Activated CD4-positive, alpha-beta memory T cell treated with anti-CD3 and anti-CD28 coated beads, Interleukin-2, amount 10 ng/mL, durations not matched to agents 7 days and 5 days (primary cell): ENCODE measurements around the gene INCA1. TPM values are rescaled to one million over a fixed set of nuclear protein-coding genes. Genes with fewer than 3 reads are reported as not detected.

Experiments
- CTCF ChIA-PET: fragments of 350-600 bp; sonication (Branson Sonifier 250); formaldehyde crosslinking; loops from one replicate; lab custom pipeline; 2021; ENCODE audit warnings: antibody characterized with exemption, inconsistent platforms; lab: Charles Lee
- POLR2A ChIA-PET: fragments of 350-600 bp; sonication (Branson Sonifier 250); formaldehyde crosslinking; loops from one replicate; lab custom pipeline; 2021; ENCODE audit warnings: antibody characterized with exemption; lab: Charles Lee
- DNase-seq: peaks from one replicate; pipeline ENCODE4 v3.0.0-alpha.2; 2020
- H3K27ac Mint-ChIP-seq: one replicate; pipeline ENCODE4 v1.8.0; 2021; ENCODE audit warnings: mild to moderate bottlenecking, mixed read lengths
- H3K27me3 Mint-ChIP-seq: one replicate; pipeline ENCODE4 v1.8.0; 2021; ENCODE audit warnings: mixed read lengths
- H3K36me3 Mint-ChIP-seq: one replicate; pipeline ENCODE4 v1.8.0; 2021; ENCODE audit warnings: low read depth, mixed read lengths
- H3K4me1 Mint-ChIP-seq: one replicate; pipeline ENCODE4 v1.8.0; 2021; ENCODE audit warnings: mixed read lengths
- H3K4me3 Mint-ChIP-seq: one replicate; pipeline ENCODE4 v1.8.0; 2021; ENCODE audit warnings: mild to moderate bottlenecking, mixed read lengths
- H3K9me3 Mint-ChIP-seq: one replicate; pipeline ENCODE4 v1.8.0; 2021; ENCODE audit warnings: mixed read lengths
- total RNA-seq, 2 experiments: library from RNA; stranded (reverse); gene quantifications; one replicate each; pipeline ENCODE4 v1.2.3, GENCODE V29; 2021

The INCA1 gene
- total RNA-seq, 2 experiments from 2014 or later, result 0.25 TPM; not detected in 1

DNA sequence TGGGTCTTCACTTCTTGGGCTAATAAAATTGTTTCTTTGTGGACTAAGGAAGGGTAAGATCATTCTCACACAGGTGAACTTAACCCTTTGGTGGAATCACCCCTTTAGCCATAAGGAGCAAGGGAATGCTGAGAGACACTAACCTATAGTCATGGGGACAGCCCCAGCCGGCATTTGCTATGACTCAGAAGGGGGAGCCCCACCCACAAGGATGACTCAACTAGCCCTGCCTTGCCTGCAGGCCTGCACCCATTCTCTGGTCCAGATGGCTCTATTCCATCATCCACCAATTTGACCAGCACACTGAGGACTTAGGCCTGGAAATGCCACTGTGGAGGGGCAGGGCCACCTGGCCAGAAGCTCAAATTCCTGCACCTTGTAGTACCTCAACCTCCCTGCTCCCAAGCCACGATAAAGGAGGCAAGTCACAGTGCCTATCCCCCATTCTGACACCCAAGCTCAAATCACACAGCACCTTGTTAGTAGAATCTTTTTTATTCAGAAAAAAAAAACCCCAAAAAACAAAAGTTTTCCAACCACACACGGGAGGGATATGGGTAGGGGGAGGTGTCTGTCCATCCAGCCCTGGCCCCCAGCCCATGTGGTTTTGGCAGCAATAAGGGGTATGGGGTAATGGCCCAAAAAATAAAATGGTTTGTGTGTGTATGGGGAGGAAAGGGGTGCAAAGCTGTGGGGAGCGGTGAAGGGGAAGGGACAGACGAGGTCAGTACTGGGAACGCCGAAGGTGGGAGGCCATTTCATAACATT lies 52.0 kb downstream of the INCA1 start:
- peak overlapping the region; percentile 96 for H3K4me3 Mint-ChIP-seq
- CTCF ChIA-PET, result interaction anchor here (0.6 to 1.2 kb wide), 2 partner anchors 22 to 71 kb away, joined by 3 read pairs; partner anchors contain the start of gene SPAG7
- POLR2A ChIA-PET, result interaction anchor here (0.9 to 20.7 kb wide), 9 partner anchors 8 to 579 kb away, joined by 3 to 711 read pairs (median 11); partner anchors contain the start of genes C17orf107, CAMTA2, ENO3 and INCA1
- peak; percentile 89 for DNase-seq
- H3K9me3 Mint-ChIP-seq, result no peaks in the 10 kb centered on the region
- H3K36me3 Mint-ChIP-seq, result peaks cover 78% of the 10 kb centered on the region
- H3K27ac Mint-ChIP-seq, result peak overlapping the region; percentile 100
- H3K27me3 Mint-ChIP-seq, result no peaks in the 10 kb centered on the region
- peaks cover 51% of the 10 kb centered on the region for H3K4me1 Mint-ChIP-seq

DNA sequence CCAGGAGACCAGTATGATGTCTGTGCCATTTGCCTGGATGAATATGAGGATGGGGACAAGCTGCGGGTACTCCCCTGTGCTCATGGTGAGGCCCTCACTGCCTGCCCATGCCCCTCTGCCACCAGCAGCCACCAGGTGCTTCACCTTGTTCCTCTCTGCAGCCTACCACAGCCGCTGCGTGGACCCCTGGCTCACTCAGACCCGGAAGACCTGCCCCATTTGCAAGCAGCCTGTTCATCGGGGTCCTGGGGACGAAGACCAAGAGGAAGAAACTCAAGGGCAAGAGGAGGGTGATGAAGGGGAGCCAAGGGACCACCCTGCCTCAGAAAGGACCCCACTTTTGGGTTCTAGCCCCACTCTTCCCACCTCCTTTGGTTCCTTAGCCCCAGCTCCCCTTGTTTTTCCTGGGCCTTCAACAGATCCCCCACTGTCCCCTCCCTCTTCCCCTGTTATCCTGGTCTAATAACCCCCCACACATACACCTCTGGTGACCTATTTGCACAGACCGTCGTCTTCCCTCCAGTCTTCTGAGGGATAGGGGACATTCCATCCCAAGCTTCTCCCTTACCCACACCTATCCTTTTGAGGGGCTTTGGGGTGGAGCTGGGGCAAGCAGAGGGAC lies 52.7 kb downstream of the INCA1 start:
- peak overlapping the region; percentile 96 for H3K4me3 Mint-ChIP-seq
- peak; percentile 45 for DNase-seq
- H3K9me3 Mint-ChIP-seq, result no peaks in the 10 kb centered on the region
- POLR2A ChIA-PET, result interaction anchor here (1.7 to 20.7 kb wide), 7 partner anchors 9 to 230 kb away, joined by 7 to 711 read pairs (median 43); partner anchors contain the start of genes C17orf107, CAMTA2, ENO3 and INCA1
- H3K27me3 Mint-ChIP-seq, result no peaks in the 10 kb centered on the region
- peaks cover 82% of the 10 kb centered on the region for H3K36me3 Mint-ChIP-seq
- H3K27ac Mint-ChIP-seq, result peak overlapping the region; percentile 100
- H3K4me1 Mint-ChIP-seq, result peaks cover 48% of the 10 kb centered on the region
- CTCF ChIA-PET, result interaction anchor here (1.2 kb wide), 1 partner anchor 23 kb away, joined by 3 read pairs; the partner anchor contains the start of gene SPAG7

DNA sequence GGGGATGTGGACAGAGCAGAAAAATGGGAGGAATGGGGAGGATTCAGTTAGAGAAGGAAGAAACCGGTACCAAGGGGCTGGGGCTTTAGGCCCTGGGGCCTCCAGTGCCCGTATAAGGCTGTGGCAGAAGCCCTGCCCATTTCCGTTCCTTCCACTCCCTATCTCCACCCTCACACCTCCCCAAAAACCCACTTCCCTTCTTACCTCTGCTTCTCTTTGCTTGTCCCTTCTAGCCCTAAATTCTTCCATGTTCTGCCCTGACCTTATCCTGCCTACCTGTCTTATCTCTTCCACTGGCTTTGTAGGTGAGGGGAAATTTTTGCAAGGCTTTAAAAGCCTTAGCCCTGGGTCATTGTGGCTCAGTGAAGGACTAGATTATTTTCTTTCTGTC lies 53.2 kb downstream of the INCA1 start:
- peak; percentile 78 for DNase-seq
- peak overlapping the region; percentile 100 for H3K27ac Mint-ChIP-seq
- no peaks in the 10 kb centered on the region for H3K27me3 Mint-ChIP-seq
- peaks cover 48% of the 10 kb centered on the region for H3K4me1 Mint-ChIP-seq
- H3K9me3 Mint-ChIP-seq, result no peaks in the 10 kb centered on the region
- ChIA-PET POLR2A (interaction anchor here (0.8 to 20.7 kb wide), 4 partner anchors 10 to 43 kb away, joined by 3 to 711 read pairs (median 176); partner anchors contain the start of genes CAMTA2, ENO3, PFN1 and SPAG7), CTCF (interaction anchor here (1.1 to 1.2 kb wide), 2 partner anchors 23 to 41 kb away, joined by 3 read pairs; partner anchors contain the start of genes CHRNE and SPAG7)
- peak overlapping the region; percentile 96 for H3K4me3 Mint-ChIP-seq
- H3K36me3 Mint-ChIP-seq, result peaks cover 85% of the 10 kb centered on the region

DNA sequence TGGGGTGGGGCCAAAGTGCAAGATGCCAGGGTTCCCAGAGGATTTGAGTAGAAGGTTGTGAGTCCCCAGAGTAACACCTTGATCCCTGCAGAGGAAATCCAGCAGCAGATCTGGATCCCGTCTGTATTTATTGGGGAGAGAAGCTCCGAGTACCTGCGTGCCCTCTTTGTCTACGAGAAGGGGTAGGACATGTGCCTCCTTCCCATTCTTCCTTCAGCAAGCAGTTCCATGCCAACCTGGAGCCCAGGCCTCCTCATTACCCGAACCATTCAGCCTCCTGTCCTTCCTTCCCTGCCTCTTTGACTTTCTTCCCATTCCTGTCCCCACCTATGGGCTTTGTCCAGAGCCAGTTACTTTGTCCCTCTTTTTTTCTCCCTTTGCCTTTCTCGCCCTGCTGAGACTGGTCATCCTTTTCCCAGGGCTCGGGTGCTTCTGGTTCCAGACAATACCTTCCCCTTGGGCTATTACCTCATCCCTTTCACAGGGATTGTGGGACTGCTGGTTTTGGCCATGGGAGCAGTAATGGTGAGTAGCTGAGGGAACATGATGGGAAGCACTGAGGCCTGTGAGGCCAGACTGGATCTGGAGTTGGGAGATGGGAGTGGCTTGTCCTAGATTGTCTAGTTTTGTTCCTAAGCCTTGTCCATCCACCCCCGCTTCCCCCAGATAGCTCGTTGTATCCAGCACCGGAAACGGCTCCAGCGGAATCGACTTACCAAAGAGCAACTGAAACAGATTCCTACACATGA lies 54.4 kb downstream of the INCA1 start:
- peaks cover 57% of the 10 kb centered on the region for H3K4me1 Mint-ChIP-seq
- H3K27me3 Mint-ChIP-seq, result no peaks in the 10 kb centered on the region
- H3K4me3 Mint-ChIP-seq, result peak overlapping the region; percentile 96
- ChIA-PET POLR2A (interaction anchor here (1.7 to 20.7 kb wide), 5 partner anchors 11 to 231 kb away, joined by 4 to 711 read pairs (median 122); partner anchors contain the start of genes CAMTA2, ENO3, INCA1 and KIF1C), CTCF (interaction anchor here (1.1 kb wide), 1 partner anchor 40 kb away, joined by 3 read pairs; the partner anchor contains the start of gene CHRNE)
- H3K27ac Mint-ChIP-seq, result peak overlapping the region; percentile 100
- peaks cover 90% of the 10 kb centered on the region for H3K36me3 Mint-ChIP-seq
- DNase-seq, result no peak
- H3K9me3 Mint-ChIP-seq, result no peaks in the 10 kb centered on the region

DNA sequence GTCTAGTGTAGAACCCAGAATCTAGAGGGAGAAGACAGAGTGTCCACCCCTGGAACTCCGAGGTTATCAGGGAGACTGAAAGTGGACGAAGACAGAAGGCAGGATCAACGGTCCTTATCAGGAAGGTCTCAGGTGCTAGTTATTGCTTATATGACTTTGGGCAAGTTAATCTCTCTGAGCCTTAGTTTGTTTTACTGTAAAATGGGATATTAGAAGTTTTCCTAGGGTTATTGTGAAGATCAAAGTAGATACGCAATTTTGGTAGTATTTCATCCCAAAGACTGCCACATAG lies 56.1 kb downstream of the INCA1 start:
- no peaks in the 10 kb centered on the region for H3K9me3 Mint-ChIP-seq
- CTCF ChIA-PET, result interaction anchor here (1.9 kb wide), 1 partner anchor 46 kb away, joined by 7 read pairs; the partner anchor contains the start of gene CAMTA2
- no peak for DNase-seq
- peak overlapping the region; percentile 100 for H3K27ac Mint-ChIP-seq
- H3K4me3 Mint-ChIP-seq, result peak overlapping the region; percentile 96
- POLR2A ChIA-PET, result interaction anchor here (1.9 to 20.7 kb wide), 5 partner anchors 12 to 230 kb away, joined by 4 to 711 read pairs (median 122); partner anchors contain the start of genes C17orf107, CAMTA2, ENO3 and PFN1
- no peaks in the 10 kb centered on the region for H3K27me3 Mint-ChIP-seq
- peaks cover 91% of the 10 kb centered on the region for H3K36me3 Mint-ChIP-seq
- peaks cover 61% of the 10 kb centered on the region for H3K4me1 Mint-ChIP-seq

DNA sequence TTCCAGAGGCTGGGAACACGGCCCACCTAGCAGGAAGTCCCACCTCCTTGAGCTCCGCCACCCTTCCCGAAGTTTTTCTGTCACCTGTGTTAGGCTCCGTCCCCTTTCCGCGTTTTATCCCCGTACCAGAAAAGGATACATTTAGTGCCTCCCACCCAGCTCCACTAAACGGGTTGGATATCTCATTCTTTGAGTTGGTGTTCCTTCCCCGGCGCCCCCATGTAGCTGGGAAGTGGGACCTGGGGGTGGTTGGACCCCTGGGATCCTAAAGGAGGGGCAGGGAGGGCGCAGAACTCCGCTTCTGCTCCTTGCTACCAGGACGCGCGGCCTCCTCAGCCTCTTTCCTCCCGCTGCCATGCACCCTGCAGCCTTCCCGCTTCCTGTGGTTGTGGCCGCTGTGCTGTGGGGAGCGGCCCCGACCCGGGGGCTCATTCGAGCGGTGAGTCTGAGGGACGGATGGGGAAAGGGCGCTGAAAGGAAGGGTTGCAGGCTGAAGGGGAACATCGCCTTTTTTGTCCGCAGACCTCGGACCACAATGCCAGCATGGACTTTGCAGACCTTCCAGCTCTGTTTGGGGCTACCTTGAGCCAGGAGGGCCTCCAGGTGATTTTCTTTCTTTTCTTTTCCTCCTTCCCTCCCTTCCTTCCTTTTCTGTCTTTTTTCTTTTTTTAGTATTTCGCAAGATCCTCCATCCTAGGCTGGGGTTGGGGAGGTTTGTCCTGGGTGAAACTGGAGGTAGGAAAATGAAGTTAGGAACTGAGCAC lies 56.6 kb downstream of the INCA1 start:
- H3K4me1 Mint-ChIP-seq, result peaks cover 65% of the 10 kb centered on the region
- H3K27ac Mint-ChIP-seq, result peak overlapping the region; percentile 100
- ChIA-PET CTCF (interaction anchor here (0.6 to 2.7 kb wide), 17 partner anchors 8 to 231 kb away, joined by 3 to 29 read pairs (median 4); partner anchors contain the start of genes ARRB2, C17orf107, CAMTA2 and CHRNE), POLR2A (interaction anchor here (0.9 to 20.7 kb wide), 19 partner anchors 9 to 798 kb away, joined by 3 to 711 read pairs (median 8); partner anchors contain the start of genes C17orf107, CAMTA2, CYB5D2 and ENO3)
- peaks cover 91% of the 10 kb centered on the region for H3K36me3 Mint-ChIP-seq
- H3K4me3 Mint-ChIP-seq, result peak overlapping the region; percentile 96
- H3K9me3 Mint-ChIP-seq, result no peaks in the 10 kb centered on the region
- DNase-seq, result peak; percentile 67
- H3K27me3 Mint-ChIP-seq, result no peaks in the 10 kb centered on the region

DNA sequence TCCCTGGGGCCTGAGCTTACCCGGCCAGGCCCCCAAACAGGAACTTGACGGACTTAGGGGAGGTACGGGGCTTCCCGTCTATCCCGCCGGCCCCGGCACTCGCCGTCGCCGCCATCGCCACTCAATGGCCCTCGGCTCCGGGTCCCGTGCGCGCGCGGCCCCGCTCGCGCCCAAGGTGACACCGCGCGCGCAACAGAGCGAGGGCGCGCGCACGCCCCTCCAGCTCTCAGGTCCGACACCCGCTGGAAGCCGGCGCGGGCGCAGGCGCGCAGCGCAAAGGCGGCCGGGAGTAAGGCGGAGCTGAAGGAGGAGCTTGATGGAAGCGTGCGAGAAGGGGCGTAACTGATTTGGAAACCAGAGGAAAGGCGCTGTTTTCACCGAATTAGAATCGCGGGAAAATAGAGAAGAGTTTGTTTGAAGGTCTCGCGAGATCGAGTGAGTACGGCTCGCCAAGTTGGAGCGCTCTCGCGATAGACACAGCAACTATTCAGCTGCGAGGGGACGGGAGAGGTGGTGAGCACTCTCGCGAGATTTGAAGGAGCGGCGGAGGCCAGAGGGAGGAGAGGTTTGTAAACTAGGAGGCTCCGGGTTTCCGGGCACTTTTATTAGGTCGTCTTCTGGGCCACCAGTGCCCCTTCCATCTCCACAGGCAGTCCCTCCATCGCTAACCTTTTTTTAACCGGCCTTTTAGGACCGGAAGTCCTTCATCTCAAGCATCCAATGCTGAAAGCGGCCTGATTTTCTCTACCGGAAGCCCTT lies 57.3 kb downstream of the INCA1 start, which contains the start of the genes RNF167 and SLC25A11:
RNF167 (plus strand) TSS at position 473 of the 759 bp plus-strand sequence. CDS start 642 bp downstream, outside the sequence.
SLC25A11 (minus strand) TSS at position 251 of the 759 bp plus-strand sequence; CDS start at position 115, 136 bp downstream.
- ChIA-PET CTCF (interaction anchor here (0.6 to 2.7 kb wide), 21 partner anchors 9 to 373 kb away, joined by 3 to 29 read pairs (median 4); partner anchors contain the start of genes ARRB2, C17orf107, CAMTA2 and CHRNE), POLR2A (interaction anchor here (0.8 to 20.7 kb wide), 25 partner anchors 9 to 797 kb away, joined by 3 to 711 read pairs (median 6); partner anchors contain the start of genes C17orf107, CAMTA2, CYB5D2 and ENO3)
- H3K36me3 Mint-ChIP-seq, result peaks cover 85% of the 10 kb centered on the region
- no peaks in the 10 kb centered on the region for H3K27me3 Mint-ChIP-seq
- H3K4me3 Mint-ChIP-seq, result peak within 1 kb of the TSS; percentile 96
- peak; percentile 98 for DNase-seq
- H3K4me1 Mint-ChIP-seq, result peaks cover 60% of the 10 kb centered on the region
- H3K9me3 Mint-ChIP-seq, result no peaks in the 10 kb centered on the region
- H3K27ac Mint-ChIP-seq, result peak within 1 kb of the TSS; percentile 100

DNA sequence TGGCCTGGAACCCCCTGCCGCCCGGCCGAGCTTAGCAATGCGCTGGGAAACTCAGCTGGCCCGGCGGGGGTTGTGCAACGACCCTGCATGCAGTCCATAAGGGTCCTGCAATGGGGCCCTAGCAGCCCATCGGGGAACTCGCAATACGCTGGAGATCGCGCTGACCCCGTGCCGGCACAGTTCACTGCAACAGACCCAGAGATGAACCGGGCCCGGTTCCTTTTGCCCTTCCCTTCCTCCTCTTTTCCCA lies 57.9 kb downstream of the INCA1 start:
- DNase-seq, result no peak
- Mint-ChIP-seq H3K9me3 (no peaks in the 10 kb centered on the region), H3K27me3 (no peaks in the 10 kb centered on the region), H3K4me3 (peak overlapping the region; percentile 96), H3K27ac (peak overlapping the region; percentile 100), H3K36me3 (peaks cover 83% of the 10 kb centered on the region), H3K4me1 (peaks cover 60% of the 10 kb centered on the region)
- POLR2A ChIA-PET, result interaction anchor here (0.8 to 20.7 kb wide), 23 partner anchors 8 to 796 kb away, joined by 3 to 711 read pairs (median 7); partner anchors contain the start of genes C17orf107, CAMTA2, CYB5D2 and ENO3
- CTCF ChIA-PET, result interaction anchor here (0.7 to 2.7 kb wide), 17 partner anchors 9 to 372 kb away, joined by 3 to 29 read pairs (median 5); partner anchors contain the start of genes ARRB2, C17orf107, PFN1 and SPAG7

DNA sequence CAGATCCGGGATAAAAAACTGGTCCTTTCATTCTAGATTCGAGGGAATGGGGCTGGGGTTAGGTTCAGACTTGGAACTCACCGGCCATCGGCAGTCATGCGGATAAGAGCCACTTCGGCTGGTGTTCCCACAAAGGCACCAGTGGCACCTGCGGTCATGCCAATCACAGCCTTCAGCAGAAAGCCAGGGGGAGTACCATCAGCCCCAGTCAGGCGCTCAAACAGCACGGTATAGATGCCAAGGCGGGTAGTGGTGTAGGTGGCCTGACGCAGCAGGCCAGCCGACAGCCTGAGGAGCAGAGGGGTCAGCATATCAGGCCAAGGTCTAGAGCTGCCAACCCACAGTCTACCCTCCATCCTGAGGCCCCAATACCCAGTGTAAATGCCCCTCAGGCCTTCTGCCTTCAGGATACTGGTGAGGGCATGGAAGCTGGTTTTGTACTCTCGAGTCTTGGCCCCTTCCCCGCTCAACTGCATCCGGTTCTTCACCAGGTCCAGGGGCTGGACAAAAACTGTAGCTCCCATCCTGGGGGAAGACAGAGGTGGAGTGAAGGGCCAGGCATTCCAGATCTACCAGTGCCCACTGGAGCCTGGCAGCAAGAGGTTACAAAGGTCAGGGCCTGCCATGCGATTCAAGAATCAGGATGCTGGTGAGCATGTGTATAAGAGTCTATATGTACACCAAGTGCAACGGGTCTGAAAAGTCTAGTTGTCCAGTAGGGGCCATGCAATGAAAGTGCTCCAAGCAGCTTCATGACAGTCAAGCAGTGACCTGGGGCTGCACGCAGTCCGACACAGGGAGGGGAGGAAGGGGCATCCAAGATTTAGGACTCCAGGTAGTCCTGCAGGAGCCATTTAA lies 58.4 kb downstream of the INCA1 start:
- H3K27me3 Mint-ChIP-seq, result no peaks in the 10 kb centered on the region
- DNase-seq, result no peak
- H3K9me3 Mint-ChIP-seq, result no peaks in the 10 kb centered on the region
- peak overlapping the region; percentile 100 for H3K27ac Mint-ChIP-seq
- H3K4me1 Mint-ChIP-seq, result peaks cover 60% of the 10 kb centered on the region
- POLR2A ChIA-PET, result interaction anchor here (0.8 to 20.7 kb wide), 16 partner anchors 8 to 796 kb away, joined by 3 to 711 read pairs (median 7); partner anchors contain the start of genes CYB5D2, ENO3, GP1BA and INCA1
- H3K36me3 Mint-ChIP-seq, result peaks cover 79% of the 10 kb centered on the region
- CTCF ChIA-PET, result interaction anchor here (0.7 to 2.7 kb wide), 9 partner anchors 10 to 372 kb away, joined by 4 to 29 read pairs (median 6); partner anchors contain the start of gene SPAG7
- H3K4me3 Mint-ChIP-seq, result peak overlapping the region; percentile 96
